NCI-H69 (cell line): Measurements from ENCODE around the gene CSRP1.
"Not testable (repeated sequence)": the region's sequence is repeated elsewhere in the genome, so short reads cannot be mapped to it uniquely, and the experiment has no call there.

Experiments
- DNase-seq: peaks from one replicate; lab custom pipeline; 2025; lab: John Stamatoyannopoulos, UW

Gene CSRP1

GRCh38 chr1:201478666-201479065, 28.3 kb downstream of the CSRP1 start:
- DNase-seq = not testable (repeated sequence)

- no peak for DNase-seq
These were observed 30.1 kb downstream of the CSRP1 start for GRCh38 chr1:201476670-201477344.

GRCh38 chr1:201475915-201476669, 30.8 kb downstream of the CSRP1 start:
- no peak for DNase-seq

GRCh38 chr1:201475130-201475529, 31.8 kb downstream of the CSRP1 start:
- DNase-seq = no peak

- no peak for DNase-seq
These were observed 33.6 kb downstream of the CSRP1 start for GRCh38 chr1:201473296-201473695.

- not testable (repeated sequence) for DNase-seq
These were observed 34.6 kb downstream of the CSRP1 start for GRCh38 chr1:201472321-201472720.

- DNase-seq = no peak
These were observed 35.2 kb downstream of the CSRP1 start for GRCh38 chr1:201471772-201472171.

GRCh38 chr1:201470581-201470980, 36.3 kb downstream of the CSRP1 start:
- no peak for DNase-seq

- DNase-seq = no peak
These were observed 37.3 kb downstream of the CSRP1 start for GRCh38 chr1:201469645-201470074.

- DNase-seq = peak; percentile 94
These were observed 37.9 kb downstream of the CSRP1 start, which contains the start of gene PHLDA3 for GRCh38 chr1:201468844-201469644. TSS of gene PHLDA3 (minus strand) at chr1:201469188. CDS start at chr1:201468786, 402 bp downstream.

- peak; percentile 70 for DNase-seq
These were observed 38.5 kb downstream of the CSRP1 start for GRCh38 chr1:201468501-201468843.

GRCh38 chr1:201466492-201466891, 40.4 kb downstream of the CSRP1 start:
- DNase-seq = no peak

- no peak for DNase-seq
These were observed 41.1 kb downstream of the CSRP1 start for GRCh38 chr1:201465698-201466290.

GRCh38 chr1:201463071-201463552, 43.8 kb downstream of the CSRP1 start:
- no peak for DNase-seq

GRCh38 chr1:201461645-201462441, 45.1 kb downstream of the CSRP1 start:
- DNase-seq = no peak

- DNase-seq = no peak
These were observed 45.9 kb downstream of the CSRP1 start for GRCh38 chr1:201460814-201461644.

GRCh38 chr1:201459775-201460174, 47.1 kb downstream of the CSRP1 start:
- DNase-seq = no peak

GRCh38 chr1:201459052-201459451, 47.9 kb downstream of the CSRP1 start:
- DNase-seq = no peak

- DNase-seq = peak; percentile 29
These were observed 49.4 kb downstream of the CSRP1 start for GRCh38 chr1:201457508-201457960.
